A549 treated with AZD9567 at 1 μM for 4 hours (cell line): ENCODE measurements around the gene CCL28. TPM values are rescaled to one million over a fixed set of nuclear protein-coding genes. Genes with fewer than 3 reads are reported as not detected.

Experiments used
- total RNA-seq: library from RNA; stranded (reverse); fragments of 200-300 nt; extraction: Qiagen RNA extraction; gene quantifications from 5 replicates; pipeline ENCODE4 v1.2.3, GENCODE V29; 2022; ENCODE audit not compliant: insufficient read depth

The CCL28 gene
- total RNA-seq = 0.06 to 0.21 TPM (median 0.09 TPM) in 4 of 5 replicates, not detected in the other

GRCh38 chr5:43412156-43412555 is at the start of gene CCL28:
Gene CCL28 (minus strand): TSS chr5:43412391. CDS start chr5:43412316, 75 bp downstream.

Other genes starting within 250 kb of the CCL28 start
- 0.14 to 0.39 TPM (median 0.23 TPM) in 4 of 5 replicates, not detected in the other for gene NIM1K, start 220.2 kb downstream of the CCL28 start, total RNA-seq
- gene HMGCS1, start 99.0 kb downstream of the CCL28 start, total RNA-seq = 52.0 to 83.5 TPM (median 59.0 TPM) in 5 replicates
- 8.6 to 21.1 TPM (median 20.3 TPM) in 5 replicates for gene TMEM267, start 71.5 kb upstream of the CCL28 start, total RNA-seq
- gene C5orf34, start 102.8 kb upstream of the CCL28 start, total RNA-seq = 3.7 to 5.8 TPM (median 5.3 TPM) in 5 replicates
- 104 to 114 TPM (median 111 TPM) in 5 replicates for gene PAIP1, start 144.7 kb upstream of the CCL28 start, total RNA-seq
- 9.2 to 17.7 TPM (median 11.5 TPM) in 5 replicates for gene NNT, start 190.8 kb upstream of the CCL28 start, total RNA-seq